GM19035 (cell line): ENCODE data around the gene CASP12.

Source experiments
- ATAC-seq: cut with Tn5 transposase; IDR thresholded peaks from one replicate; pipeline ENCODE4 v1.9.1; 2021; ENCODE audit not compliant: unreplicated experiment

Gene CASP12

DNA sequence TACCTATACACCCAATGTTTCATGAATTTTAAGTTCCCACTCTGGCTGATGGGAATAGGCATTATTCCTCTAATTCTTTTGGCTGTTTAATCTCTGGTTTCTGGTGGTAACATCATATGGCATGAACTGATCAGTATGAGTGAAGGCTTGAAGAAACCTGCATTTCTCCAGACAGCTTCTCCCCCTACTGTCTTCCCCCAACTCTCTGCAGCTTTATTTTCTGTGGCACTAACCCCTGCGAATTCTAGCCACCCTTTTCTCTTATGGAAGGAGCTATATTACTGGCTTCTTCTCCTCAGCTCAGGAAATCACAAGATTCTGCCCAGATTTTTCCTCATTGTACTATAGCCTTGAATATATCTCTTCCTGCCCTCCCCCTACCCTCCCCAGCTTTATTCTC is 57.1 kb downstream of the CASP12 start:
- ATAC-seq: no peak

DNA sequence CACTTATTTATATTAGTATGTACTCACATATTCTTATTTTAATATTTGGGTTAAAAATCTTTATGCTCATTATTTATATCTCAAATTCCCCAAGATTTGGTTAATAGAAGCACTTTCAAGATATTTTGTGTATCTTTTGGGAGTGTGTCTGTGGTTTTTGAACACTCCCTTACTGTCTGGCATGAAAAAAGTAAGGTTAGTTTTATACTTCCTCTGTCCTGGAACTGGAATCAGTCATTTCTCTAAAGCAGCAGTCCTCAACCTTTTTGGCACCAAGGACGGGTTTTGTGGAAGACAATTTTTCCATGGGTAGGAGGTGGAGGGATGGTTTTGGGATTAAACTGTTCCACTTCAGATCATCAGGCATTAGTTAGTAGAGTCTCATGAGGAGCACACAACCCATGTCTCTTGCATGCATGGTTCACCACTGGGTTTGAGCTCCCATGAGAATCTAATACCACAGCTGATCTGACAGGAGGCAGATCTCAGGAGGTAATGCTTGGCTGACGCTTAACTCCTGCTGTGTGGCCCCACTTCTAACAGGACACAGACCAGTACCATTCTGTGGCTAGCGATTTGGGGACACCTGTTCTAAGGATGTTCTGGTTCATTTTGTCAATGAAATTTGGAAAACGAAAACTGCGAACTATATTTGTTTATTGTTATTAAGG is 60.2 kb downstream of the CASP12 start:
- no peak for ATAC-seq

DNA sequence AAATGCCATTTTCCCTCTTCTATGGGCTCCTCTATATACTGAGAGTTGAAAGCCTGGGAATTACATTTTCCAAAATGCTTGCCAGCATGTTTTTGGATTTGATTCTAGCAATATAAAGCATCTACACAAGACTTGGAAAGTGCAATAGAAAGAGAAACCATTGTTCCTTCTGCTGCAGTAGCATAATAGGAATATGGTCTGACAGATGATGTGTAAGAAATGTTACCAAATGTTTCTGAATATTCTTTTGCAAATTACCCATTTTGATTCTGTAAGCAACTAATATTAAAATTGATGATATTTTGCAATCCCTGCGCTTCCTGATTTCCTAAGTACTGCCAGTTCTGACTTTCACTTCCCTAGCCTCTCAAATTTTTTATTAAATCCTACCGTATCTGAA is 61.6 kb downstream of the CASP12 start:
- no peak for ATAC-seq
